ENCODE measurements around the gene KISS1. TPM values are rescaled to one million over a fixed set of nuclear protein-coding genes. Genes with fewer than 3 reads are reported as not detected.
"Not testable (repeated sequence)": the region's sequence is repeated elsewhere in the genome, so short reads cannot be mapped to it uniquely, and the experiment has no call there.

The KISS1 gene
- total and polyA plus RNA-seq, 7 donors = 0.18 TPM; not detected in 6

GRCh38 chr1:204240233-204240632 lies 43.9 kb upstream of the KISS1 start:
- no peaks in the 10 kb centered on the region for H3K36me3 ChIP-seq (ENCODE audit: insufficient read depth in 1 of 2, low read depth in 1 of 2)
- ATAC-seq (no peak), DNase-seq (no peak)
- no peak overlapping the region for H3K27ac ChIP-seq
- H3K27me3 ChIP-seq (ENCODE audit: insufficient read depth in 3 of 3, low read length in 2 of 3) = no peaks in the 10 kb centered on the region
- no peaks in the 10 kb centered on the region for H3K9me3 ChIP-seq
- no peak overlapping the region for H3K4me3 ChIP-seq
- intact Hi-C loops (cut with DNase I) = no loop called here
- no peaks in the 10 kb centered on the region for H3K4me1 ChIP-seq
- TF ChIP-seq CTCF (IDR thresholded peaks at IDR 0.05) = no peak
- WGBS, 3 donors = 72 to 85% (median 81%) methylated on average over 1 of the region's 1 CpG

GRCh38 chr1:204239401-204239800 lies 43.1 kb upstream of the KISS1 start:
- H3K9me3 ChIP-seq; DNase-seq; intact Hi-C loops (cut with DNase I); H3K4me1 ChIP-seq; H3K36me3 ChIP-seq (ENCODE audit: insufficient read depth in 1 of 2, low read depth in 1 of 2); ATAC-seq; H3K27me3 ChIP-seq (ENCODE audit: insufficient read depth in 3 of 3, low read length in 2 of 3); H3K4me3 ChIP-seq; H3K27ac ChIP-seq: not testable (repeated sequence)
- WGBS, 3 donors = 79 to 81% (median 81%) methylated on average over 3 of the region's 3 CpGs

- H3K36me3 ChIP-seq (ENCODE audit: insufficient read depth in 1 of 2, low read depth in 1 of 2); H3K27me3 ChIP-seq (ENCODE audit: insufficient read depth in 3 of 3, low read length in 2 of 3); ATAC-seq; H3K4me3 ChIP-seq; H3K9me3 ChIP-seq; H3K27ac ChIP-seq; H3K4me1 ChIP-seq; intact Hi-C loops (cut with DNase I): not testable (repeated sequence)
- WGBS, 3 donors = 80 to 89% (median 83%) methylated on average over 2 of the region's 2 CpGs
- DNase-seq = peak in 1 of 2 donors; percentile 15
These were observed 42.2 kb upstream of the KISS1 start for GRCh38 chr1:204238520-204238919.

- 99 to 100% (median 100%) methylated on average over 1 of the region's 1 CpG for whole genome bisulfite sequencing, 3 donors
- ATAC-seq; H3K9me3 ChIP-seq; DNase-seq; H3K4me1 ChIP-seq; H3K27me3 ChIP-seq (ENCODE audit: insufficient read depth in 3 of 3, low read length in 2 of 3); intact Hi-C loops (cut with DNase I); H3K36me3 ChIP-seq (ENCODE audit: insufficient read depth in 1 of 2, low read depth in 1 of 2); H3K4me3 ChIP-seq; H3K27ac ChIP-seq: not testable (repeated sequence)
These were observed 41.2 kb upstream of the KISS1 start for GRCh38 chr1:204237515-204237914.

- no peak overlapping the region for H3K27ac ChIP-seq
- H3K36me3 ChIP-seq (ENCODE audit: insufficient read depth in 1 of 2, low read depth in 1 of 2) = no peaks in the 10 kb centered on the region
- intact Hi-C loops (cut with DNase I) = no loop called here
- H3K27me3 ChIP-seq (ENCODE audit: insufficient read depth in 3 of 3, low read length in 2 of 3) = no peaks in the 10 kb centered on the region
- no peak overlapping the region for H3K4me3 ChIP-seq
- no peak for ATAC-seq
- no peak for DNase-seq
- no peak for TF ChIP-seq CTCF (IDR thresholded peaks at IDR 0.05)
- H3K4me1 ChIP-seq = no peaks in the 10 kb centered on the region
- no peaks in the 10 kb centered on the region for H3K9me3 ChIP-seq
These were observed 36.2 kb upstream of the KISS1 start for GRCh38 chr1:204232526-204232925.

- H3K9me3 ChIP-seq = no peaks in the 10 kb centered on the region
- H3K4me1 ChIP-seq = no peaks in the 10 kb centered on the region
- H3K27me3 ChIP-seq (ENCODE audit: insufficient read depth in 3 of 3, low read length in 2 of 3) = no peaks in the 10 kb centered on the region
- DNase-seq = no peak
- intact Hi-C loops (cut with DNase I) = no loop called here
- no peak overlapping the region for H3K4me3 ChIP-seq
- no peaks in the 10 kb centered on the region for H3K36me3 ChIP-seq (ENCODE audit: insufficient read depth in 1 of 2, low read depth in 1 of 2)
- TF ChIP-seq CTCF (IDR thresholded peaks at IDR 0.05) = no peak
- WGBS, 3 donors = 91 to 97% (median 92%) methylated on average over 14 of the region's 14 CpGs
- H3K27ac ChIP-seq = no peak overlapping the region
- ATAC-seq = no peak
These were observed 33.9 kb upstream of the KISS1 start for GRCh38 chr1:204230211-204230610.
